GM19193 (cell line): ENCODE data around the gene CLPSL2.

Source experiments
- POLR2A ChIP-seq: IDR thresholded peaks from 4 replicates; pipeline ENCODE4 v1.6.1; 2011; ENCODE audit not compliant: insufficient read depth, insufficient read length; ENCODE audit errors: extremely low read depth

CLPSL2 gene

DNA sequence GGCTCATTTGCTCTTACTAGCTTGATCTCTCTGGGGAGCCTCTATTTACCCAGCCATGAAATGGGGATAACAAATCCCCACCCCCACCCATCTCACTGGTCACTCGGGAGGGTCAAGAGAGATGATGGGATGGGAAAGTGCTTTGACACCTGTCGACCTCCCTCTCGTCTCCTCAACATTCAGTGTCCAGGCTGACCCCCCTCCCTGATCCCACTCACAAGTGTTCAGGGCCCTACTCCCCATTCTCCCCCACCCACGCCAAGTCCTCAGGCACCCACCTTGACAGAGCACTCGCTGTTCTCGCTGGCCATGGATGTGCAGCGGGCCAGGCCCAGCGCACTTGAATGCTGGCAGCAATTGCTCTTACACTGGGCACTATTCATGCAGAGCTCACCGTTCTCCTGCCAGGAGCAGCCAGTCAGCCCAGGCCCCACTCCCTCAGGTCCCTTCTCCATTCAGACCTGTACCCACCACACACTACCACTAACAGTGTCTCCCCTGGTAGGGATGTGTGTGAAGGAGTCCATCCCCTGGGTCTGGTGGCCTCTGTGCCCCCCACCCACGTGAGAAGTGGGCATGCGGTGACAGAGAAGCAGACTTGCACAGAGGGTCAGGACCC lies 19.2 kb downstream of the CLPSL2 start:
- TF ChIP-seq POLR2A, result no peak

DNA sequence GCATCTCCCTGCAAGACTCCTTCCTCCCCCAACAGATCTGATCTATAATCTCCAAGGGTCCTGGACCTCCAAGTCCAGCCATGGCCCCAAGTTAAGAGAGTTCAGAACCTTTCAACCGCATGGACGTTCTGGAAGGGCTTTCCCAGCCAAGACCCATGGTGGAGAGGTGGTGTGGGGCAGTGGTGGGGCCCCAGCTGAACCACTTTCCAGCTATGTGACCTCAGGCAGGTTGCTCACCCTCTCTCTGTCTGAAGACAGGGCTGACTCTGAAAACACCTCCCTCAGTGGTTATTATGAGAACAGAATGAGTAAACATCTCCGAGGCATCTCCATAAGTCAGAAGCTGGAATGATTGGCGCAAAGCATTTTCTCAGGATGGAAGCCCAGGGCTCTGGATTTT lies 19.8 kb downstream of the CLPSL2 start:
- no peak for TF ChIP-seq POLR2A

- no peak for TF ChIP-seq POLR2A
Observed at GRCh38 chr6:35797837-35798526, 21.6 kb downstream of the CLPSL2 start.

DNA sequence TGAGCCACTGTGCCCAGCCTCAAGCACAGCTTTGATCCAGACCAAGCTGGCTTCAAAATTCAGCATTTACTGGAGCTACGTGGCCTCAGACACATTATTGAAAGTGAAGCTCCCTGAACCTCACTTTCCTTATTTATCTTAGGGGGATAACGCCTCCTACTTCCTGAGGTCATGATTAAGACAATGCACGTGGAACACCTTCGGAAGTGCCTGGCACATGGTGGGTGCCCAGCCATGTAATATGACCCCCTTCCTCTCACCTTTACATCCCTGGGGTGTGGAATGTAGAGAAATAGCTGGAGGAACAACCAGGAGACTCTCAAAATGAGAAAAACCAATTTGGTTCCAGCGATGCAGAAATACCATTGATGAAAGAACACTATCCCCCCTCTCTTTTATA lies 22.3 kb downstream of the CLPSL2 start:
- no peak for TF ChIP-seq POLR2A

DNA sequence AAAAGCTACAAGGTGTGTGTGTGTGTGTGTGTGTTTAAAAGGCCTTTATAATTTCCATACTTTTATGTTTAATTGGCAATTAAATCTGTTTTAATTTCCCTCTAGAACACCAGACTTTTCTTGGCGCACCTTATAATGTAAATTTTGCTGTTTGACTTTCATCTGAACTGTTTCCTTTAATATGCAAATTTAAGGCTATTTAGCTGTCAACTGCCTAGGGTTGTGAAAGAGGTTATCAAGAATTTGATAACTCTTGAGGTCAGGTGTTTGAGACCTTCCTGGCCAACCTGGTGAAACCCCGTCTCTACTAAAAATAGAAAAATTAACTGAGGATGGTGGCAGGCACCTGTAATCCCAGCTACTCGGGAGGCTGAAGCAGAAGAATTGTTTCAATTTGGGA lies 24.8 kb downstream of the CLPSL2 start:
- TF ChIP-seq POLR2A, result no peak

DNA sequence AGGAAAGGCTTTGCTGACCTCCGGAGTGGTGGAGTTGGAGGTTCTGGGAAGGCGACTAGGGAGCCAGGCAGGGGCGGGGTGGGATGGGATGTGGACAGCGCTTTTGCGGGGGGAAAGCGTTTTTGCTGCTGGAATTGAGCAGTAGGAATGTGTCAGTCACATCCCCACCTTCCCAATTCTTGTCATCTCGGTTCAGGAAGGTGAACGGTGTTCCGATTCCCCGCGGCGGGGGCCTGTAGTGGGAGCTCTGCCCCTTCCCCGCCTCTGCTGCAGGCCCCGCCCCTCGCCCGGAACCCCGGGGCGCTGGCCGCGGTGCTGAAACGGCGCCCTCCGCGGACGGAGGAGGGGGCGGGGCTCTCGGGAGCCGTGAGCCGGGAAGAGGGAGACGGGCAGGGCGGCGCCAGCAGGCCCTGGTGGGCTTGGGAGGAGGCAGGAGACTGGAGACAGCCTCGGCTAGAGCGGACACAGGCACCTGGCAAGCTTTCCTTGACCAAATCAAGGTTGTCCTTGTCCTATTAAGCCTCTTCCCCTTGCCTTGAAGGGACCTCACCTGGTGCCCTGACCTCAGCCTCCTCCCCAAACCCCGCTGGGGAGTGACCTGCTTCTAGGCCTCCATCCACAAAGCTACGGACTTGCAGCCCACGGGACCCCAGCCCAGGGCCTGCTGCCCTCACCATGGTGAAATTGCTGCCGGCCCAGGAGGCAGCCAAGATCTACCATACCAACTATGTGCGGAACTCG lies 28.8 kb downstream of the CLPSL2 start, which contains the start of gene LHFPL5:
LHFPL5 (plus strand) TSS at position 357 of the 741 bp plus-strand sequence; CDS start at position 676, 319 bp downstream.
- no peak for TF ChIP-seq POLR2A

DNA sequence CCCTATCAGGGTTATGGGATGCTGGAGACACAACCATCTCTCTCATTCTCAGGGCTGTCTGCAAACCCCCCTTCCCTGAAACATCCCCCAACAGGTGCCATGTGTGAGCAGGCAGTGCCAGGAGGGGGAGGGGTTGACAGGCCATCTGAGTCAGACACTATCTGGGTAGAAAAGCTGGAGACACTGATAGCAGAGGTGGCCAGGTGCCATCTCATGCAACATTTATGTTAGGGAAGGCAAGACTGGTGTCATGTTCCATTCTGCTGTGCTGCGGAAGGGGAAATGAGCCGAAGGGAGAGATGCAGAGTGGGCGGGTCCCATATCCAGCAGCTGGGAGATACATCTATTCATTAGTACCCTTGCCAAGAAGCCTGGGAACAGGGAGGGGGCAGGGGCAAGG lies 32.3 kb downstream of the CLPSL2 start:
- TF ChIP-seq POLR2A, result no peak

GRCh38 chr6:35809809-35810208 lies 33.4 kb downstream of the CLPSL2 start:
- TF ChIP-seq POLR2A, result no peak

DNA sequence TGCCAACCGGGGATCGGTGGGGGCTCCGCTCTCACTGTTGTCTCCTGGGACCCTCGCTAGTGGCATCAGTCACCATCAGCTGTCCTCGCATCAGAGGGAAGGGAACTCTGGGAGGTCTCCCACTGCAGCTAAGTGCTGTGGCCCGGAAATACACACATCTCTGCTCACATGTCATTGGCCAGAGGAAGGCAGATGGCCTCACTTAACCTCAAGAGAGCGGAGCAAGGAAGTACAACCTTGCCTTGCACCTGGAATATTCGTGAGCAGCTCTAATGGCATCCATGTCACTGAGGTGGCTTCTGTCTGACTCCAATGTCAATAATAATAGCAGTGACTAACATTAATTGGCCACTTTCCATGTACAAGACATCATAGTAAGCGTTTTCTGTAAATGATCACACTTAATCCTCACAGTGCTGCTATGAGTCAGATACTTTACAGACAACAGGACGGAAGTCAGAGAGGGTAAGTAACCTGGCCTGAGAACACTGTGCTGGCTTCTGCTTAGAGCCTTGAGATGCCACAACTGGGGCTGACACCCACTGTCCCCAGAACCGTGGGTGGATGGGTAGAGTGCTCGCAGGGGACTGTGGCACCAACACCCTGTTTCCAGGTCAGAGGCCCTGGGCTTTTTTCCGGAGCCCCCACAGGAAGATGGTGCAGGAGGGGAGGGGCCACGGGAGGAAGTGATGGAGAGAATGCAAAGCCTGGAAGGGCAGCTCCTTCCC lies 34.7 kb downstream of the CLPSL2 start:
- TF ChIP-seq POLR2A, result no peak

DNA sequence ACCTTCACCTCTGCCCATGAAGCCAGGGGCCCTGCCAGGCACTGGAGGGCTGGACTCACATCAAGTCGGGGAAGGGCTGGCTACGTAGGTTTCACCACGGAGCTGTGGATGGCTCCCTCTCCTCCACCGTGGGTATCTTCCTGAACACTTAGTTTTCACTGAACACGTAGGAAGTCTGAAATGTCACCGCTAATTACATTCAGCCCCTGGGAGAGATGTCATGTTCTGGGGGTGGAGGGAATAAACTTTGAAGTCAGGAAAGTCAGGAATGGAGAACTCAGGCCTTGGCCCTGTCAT lies 35.2 kb downstream of the CLPSL2 start:
- TF ChIP-seq POLR2A, result no peak

GRCh38 chr6:35817515-35817914 lies 41.1 kb downstream of the CLPSL2 start:
- no peak for TF ChIP-seq POLR2A

- no peak for TF ChIP-seq POLR2A
Observed at GRCh38 chr6:35823601-35824000, 47.2 kb downstream of the CLPSL2 start.

GRCh38 chr6:35824552-35825192 lies 48.3 kb downstream of the CLPSL2 start:
- no peak for TF ChIP-seq POLR2A
